Amygdala (tissue), 56 donors: ENCODE measurements around the gene ERFL.

Experiments
- DNase-seq, 56 donors: peaks; one replicate each; lab custom pipeline; 2025; lab: John Stamatoyannopoulos, UW

ERFL gene

DNA sequence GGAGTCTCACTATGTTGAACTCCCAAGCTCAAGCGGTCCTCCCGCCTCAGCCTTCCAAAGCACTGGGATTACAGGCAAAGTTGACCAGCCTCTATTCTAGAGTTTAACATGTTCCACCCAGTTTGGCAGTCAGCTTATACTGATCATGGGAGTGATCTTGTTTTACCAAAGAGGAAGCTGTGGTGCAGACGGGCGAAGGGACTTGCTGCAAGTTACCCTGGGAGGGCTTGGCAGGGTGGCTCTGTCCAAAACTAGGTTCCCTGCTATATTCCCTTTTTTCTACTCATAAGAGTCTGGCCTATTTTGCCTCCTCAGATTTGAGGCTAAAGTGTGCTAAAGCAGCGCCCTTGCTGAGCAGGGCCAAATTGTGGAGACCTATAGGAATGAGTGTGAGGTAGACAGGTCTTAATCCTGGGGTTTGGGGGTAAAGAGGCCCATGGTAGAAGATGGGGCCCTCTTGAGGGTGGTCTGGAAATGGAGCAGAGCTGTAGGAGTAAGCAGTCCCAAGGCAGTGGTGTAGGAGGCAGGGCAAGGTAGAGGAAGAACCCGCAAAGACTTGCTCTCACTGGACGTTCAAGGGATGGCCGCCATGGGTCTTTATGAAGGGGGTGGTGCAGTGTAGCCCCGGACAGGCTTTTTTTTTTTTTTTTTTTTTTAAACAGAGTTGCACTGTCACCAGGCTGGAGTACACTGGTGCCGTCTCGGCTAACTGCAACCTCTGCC is 64.9 kb downstream of the ERFL start:
- DNase-seq = no peak

DNA sequence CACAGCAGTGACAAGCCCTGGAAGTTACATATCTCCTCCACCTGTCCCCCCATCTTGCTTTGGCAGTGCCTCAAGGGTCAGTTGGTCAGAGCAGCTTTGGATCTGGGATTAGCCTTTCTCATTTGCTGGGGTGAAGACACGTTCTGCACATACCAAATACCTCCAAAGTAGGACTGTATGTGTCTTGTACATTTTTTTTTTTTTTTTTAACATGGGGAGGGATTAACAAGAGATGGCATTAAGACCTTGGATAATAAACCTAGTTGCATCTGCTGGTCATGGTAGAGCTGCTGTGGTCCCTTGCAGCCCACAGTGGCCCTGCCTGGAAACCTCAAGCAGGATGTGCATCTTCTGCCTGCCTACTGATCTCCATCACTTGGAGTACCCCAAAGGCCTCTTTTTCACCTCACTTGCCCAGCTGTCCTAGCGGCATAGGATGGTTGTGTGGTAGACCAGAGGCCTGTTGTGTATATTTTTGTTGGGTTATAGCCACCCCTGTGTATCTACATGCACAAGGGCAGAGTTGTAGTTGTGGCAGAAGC is 65.7 kb downstream of the ERFL start:
- DNase-seq = no peak

DNA sequence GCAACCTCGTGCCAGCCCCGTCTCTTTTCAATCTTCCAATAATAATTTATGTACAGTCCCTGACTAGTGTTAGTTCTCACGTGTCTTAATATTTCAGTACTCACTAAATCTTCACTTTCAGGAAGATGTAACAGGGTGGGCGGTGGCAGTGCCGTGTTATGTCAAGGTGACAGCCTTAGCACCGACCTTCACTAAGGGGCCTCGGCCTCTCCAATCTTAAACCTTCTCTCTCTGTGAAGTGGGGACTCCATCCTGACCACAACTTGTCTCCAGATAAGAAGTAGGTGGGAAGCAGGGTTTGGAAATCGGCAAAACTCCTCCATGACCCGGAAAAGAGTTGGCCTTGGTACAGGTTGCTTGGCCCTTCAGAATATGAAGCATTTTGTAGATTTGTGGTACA is 66.4 kb downstream of the ERFL start:
- DNase-seq = no peak

DNA sequence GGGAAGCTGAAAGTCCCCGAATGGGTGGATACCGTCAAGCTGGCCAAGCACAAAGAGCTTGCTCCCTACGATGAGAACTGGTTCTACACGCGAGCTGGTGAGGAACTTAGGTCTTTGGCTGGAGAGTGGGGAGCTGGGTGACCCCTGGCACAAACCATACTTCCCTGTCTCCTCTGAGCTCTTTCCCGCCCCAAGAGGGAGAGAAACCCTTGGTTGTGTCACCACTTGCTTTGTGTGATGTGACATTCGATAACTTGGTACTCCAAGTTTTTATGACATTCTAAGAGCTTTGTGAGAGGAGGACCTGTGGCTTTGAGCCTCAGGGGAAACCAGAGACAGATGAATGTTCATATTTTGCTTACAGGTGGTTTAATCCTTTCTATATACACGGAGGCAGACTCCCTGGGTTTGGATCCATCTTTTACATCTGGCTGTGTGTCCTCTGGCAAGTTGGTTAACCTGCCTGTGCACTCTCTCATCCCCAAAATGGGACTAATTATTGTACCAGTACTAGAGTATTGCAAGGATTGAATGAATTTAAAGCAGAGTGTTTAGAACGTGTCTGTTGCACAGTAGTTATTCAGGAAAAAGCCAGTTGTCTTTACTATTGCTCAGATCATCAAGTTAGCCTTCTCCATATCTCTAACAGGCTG is 67.0 kb downstream of the ERFL start:
- DNase-seq = no peak

DNA sequence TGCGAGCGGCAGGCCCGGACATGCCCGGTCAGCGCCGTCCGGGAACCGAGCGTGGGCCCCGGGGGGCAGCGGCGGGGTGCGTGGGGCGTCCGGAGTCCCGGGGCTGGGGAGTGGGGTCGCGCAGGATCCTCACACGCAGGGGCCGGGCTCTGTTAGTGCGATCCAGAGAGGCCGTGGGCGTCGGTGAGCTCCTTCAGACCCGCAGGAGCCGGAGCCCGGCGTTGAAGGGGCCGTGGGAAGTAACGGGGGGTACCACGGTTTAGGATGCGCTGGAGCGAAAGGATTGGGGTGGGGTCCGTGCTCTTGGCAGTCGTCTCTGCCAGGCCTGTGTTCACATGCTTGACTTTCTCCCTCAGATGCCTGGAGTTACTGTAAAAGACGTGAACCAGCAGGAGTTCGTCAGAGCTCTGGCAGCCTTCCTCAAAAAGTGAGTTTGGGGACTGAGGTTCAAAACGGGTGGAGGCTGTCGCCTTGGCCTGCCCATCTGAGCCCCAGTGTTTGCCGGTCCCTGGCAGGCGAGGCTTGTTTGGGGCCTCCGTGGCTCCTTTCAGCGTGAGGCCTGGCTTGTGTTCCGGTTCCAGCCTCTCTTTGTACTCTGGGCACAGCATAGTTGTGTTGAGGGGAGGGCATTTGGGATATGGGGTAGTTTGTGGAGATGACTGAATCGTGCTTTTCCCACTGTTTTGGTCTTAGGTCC is 67.7 kb downstream of the ERFL start:
- DNase-seq = peak in 2 of 56 donors; percentile 62 to 65

DNA sequence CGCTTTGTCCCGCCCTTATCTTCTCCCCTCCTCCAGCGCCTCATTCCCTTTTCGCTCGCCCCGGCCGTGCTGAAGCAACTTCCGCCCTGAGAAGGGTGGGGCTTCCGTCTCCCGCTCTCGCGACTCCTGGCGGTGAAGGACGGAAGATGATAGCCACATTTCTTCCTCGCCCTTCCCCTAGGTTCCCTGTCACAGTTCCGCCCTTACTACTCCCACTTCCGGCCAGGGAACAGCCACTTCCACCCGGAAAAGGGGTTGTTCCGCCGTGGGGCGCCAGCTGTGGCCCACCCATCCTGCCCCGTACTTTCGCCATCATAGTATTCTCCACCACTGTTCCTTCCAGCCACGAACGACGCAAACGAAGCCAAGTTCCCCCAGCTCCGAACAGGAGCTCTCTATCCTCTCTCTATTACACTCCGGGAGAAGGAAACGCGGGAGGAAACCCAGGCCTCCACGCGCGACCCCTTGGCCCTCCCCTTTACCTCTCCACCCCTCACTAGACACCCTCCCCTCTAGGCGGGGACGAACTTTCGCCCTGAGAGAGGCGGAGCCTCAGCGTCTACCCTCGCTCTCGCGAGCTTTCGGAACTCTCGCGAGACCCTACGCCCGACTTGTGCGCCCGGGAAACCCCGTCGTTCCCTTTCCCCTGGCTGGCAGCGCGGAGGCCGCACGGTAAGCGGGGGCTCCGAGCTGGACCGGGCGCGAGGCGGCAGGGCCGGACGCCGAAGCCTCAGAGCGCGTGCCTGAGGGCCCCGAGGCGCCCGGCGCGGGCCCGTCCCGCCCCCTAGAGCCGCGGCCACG is 68.4 kb downstream of the ERFL start, which contains the start of gene RPS19:
Gene RPS19 (plus strand): TSS at position 638 of the 801 bp plus-strand sequence. CDS start 520 bp downstream, outside the sequence.
- peak; percentile 84 to 99 (median 98) for DNase-seq

DNA sequence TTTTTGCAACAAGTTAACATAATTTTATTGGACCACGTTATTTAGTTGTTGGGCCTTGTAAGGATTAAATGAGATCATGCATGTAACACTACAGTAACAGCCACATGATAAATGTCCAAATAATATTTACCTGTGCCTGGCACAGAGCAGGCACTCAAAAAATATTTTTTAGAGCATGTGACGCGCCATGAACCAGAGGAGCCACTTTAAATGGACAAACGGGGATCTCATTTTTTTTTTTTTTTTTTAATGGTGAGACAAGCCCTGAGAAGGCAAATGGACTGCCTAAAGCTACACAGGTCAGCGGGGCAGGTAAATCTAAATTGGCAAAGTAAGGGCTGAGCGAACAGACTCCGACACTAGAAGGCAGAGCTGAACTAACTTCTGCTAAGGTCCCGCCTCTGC is 69.0 kb downstream of the ERFL start:
- DNase-seq = no peak
